NK-92 (cell line): ENCODE data around the gene COL16A1.

Experiments
- DNase-seq: peaks from one replicate; lab custom pipeline; 2025; ENCODE audit not compliant: unreplicated experiment; lab: John Stamatoyannopoulos, UW

Gene COL16A1

DNA sequence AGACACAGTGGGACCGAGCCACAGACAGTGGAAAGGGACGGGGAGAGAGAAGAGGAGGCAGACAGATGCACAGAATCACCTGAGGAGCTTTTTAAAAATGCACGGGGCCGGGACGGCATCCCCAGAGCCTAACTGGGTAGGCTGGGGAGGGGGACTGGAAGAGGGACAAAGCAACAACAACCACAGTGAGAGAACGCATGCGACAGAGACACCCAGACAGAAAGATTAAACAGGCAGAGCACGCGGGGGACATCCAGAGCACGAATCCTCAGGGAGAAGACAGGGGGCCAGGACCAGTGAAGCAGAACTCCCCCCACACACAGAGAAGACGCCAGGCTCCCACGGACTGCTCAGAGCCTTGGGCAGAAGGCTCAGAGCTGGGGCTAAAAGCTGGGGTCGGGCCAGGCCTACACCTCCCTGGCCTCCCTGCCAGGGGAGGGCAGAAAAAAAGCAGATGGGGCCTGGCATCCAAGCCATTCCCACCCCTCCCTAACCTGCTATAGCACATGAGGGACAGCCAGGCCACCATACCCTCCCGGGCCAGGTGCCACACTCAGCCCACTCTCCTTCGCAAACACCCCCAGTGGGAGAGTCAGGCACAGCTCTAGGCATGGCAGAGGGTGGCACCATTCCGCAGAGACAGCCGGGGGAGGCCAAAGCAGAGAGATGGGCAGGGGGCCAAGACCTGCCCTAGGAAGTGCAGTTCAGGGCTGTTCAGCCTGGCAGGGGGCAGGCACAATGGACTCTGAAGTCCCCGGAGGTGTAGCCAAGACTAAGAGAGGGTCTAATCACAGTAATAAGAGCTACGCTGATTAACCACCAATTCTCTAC lies 29.8 kb upstream of the COL16A1 start:
- no peak for DNase-seq

DNA sequence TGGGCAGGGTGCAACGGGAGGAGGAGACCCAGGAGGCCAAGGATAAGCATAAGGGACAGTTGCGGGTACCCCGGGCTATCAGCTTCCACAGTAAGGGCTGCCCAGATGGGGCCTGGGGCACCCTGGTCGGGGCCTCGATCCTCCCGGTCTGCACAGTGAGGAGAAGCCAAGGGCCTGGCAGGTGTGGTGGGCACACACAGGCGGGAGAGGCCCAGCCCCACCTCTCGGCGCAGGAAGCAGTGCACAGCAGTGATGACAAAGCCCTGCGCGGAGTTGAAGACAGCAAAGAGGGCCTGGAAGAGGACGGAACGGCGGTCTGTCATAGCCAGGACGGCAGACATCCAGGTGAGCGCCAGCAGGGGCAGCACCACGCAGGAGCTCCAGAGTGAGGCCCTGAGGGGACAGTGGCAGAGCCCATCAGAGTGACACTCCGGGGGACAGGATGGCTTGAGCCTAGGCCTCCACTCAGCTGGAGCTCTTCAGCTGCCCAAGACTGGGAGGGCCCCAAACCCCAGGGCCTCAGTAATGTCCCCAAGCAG lies 29.0 kb upstream of the COL16A1 start:
- no peak for DNase-seq

DNA sequence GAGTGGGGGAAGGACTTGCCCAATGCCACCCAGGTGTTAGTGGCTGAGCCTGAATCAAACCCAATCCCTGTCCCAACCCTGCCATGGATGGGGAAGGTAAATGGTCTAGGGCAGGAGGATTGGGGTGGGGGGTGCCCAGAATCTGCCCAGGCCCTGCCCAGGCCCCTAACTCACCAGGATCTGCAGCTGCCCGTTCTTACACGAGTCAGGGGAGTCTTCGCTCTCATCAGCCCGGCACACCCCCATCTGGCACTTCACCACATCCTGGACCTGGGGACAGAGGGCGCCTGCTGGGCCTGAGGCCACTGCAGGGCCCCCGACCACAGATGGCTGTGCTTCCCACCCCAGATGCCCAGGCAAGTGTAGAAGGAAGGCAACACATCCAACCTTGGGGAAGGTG lies 28.5 kb upstream of the COL16A1 start:
- DNase-seq = no peak

DNA sequence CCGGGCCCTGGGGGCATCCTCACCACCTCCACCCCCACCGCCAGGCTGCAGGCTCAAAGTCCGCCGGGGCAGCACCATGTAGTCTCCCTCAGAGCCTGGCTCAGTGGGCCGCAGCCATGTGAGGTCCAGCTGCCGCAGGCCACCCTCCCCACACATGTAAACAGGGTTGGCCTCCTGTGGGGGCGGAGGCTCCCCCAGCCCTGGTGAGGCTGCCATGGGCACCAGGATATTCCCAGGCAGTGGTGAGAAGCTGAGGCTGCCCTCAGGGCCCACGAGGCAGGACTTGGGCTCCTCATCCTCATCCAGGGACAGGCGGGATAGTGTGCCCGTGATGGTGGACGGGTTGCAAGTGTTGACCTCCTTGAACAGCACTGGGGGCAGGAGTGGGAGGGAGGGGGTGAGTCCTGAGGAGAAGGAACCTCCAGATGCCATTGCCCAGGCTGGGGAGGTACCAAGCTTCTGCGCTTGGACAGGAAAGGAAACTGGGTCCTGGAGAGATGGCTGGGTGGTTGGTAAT lies 27.3 kb upstream of the COL16A1 start:
- no peak for DNase-seq

DNA sequence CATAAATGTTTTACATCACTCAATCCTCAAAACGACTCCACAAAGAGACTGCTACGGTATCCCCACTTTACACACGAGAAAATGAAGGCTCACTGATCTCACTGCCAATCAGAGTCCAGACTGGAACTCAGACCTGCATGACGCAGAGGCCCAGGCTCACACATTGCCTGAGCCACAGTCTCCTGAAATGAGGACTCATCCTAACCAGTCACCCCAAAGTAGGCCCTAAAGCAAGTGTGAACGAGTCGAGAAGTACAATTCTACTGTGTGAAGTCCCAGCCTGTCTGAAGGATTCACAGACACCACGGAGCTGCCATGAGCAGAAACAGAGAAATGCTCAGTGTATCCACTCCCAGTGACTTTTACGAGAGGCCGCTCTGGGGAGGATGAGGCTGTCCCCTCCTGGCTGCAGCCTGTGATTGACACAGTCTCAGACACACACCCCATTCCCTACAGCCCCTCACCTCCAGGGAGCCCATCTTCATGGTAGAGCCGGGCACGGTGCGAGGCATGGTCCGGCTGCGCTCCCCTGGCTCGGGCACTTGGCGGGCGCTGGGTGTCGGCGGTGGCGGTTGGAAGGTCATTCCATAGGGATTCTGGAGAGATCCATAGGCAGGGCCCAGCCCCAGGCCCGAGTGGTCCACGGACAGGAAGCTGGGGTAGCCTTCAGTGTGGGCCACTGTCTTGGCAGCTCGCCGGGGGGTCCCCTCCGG lies 26.7 kb upstream of the COL16A1 start:
- DNase-seq = no peak

DNA sequence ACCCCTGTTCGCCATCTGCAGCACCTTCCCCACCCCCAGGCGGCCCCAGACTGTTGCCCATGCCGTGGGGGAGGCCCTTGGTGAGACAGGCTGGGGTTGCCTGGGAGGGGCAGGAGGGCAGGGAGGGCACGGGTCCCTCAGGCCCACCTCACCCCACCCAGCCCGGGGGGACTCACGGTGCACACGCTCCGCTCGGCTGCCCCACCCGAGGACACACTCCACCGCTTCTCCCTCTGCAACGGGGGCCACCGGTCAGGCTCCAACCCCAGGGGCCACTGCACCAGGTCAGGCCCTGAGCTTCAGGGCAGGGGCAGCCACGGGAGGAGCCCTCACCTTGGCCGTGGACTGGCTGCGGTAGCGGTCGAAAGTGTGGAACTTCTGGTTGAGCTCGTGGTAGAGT lies 24.0 kb upstream of the COL16A1 start:
- DNase-seq = no peak

DNA sequence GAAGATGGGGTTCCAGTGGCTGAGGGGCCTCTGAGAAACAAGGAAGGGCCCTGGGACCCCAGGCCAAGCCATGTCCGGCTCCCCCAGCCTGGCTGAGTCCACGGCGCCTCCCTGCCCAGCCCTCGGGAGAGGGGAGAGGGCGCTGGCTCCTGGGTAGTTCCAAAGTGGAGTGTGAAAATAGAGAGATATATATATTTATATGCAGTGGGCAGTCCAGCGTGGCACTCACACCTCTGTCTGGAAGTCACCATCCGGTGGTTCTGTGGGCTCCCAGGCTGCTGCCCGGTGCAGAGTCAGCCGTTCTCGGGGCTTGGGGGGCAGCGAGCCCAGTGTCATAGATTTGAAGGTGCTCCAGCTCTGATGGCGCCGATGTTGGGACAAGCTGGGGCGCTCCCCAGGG lies 23.4 kb upstream of the COL16A1 start:
- no peak for DNase-seq

DNA sequence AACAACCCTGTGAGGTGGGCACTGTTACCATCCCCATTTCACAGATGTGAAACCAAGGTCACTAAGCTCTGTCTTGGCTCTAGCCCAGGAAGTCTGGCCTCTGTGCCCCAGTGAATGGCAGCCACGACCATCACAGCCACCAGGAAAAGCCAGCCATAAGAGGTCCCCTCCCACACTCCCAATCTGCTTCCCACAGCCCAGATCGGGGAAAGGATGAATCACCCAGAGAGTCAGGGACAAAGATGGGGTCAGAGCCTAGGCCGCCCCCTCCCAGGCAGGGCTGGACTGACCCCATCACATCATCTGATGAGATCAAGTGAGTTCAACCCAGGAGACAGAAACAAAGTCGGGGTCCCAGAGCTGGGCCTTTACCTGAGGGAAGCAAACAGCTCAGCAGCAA lies 22.9 kb upstream of the COL16A1 start:
- no peak for DNase-seq

DNA sequence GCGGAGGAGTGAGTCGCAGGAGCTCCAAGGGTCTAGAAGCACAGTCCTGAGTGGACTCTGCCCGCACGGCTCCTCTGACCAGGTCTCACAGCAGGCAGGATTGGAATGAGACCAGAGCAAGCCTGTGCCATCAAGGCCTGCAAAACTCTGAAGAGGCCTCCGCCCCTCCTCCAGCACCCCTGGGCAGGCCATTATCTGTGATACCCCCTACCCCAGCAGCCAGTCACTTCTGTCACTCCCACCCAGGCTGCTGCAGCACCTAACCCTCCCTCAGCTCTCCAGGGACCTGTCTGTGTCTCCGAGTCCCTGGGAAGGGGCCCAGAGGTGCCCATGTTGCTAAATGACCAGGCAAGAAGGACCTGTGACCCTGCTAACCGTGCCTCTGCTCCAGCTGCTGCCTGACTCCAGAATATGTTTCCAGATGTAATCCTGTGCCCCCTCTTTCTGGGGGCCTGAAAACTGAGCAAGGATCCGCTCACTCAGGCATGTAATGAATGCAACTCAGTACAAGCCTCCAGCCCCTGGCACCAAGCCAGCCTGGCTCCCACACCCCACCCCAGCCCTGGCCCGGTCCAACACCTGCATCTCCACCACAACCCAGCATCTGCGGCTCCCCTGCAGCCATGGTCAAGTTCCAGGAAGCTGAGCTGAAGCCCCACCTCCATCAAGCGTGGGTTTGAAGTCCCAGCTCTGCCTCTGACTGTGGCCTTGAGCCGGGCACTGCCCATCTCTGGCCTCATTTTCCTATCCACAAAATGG lies 22.1 kb upstream of the COL16A1 start:
- no peak for DNase-seq

DNA sequence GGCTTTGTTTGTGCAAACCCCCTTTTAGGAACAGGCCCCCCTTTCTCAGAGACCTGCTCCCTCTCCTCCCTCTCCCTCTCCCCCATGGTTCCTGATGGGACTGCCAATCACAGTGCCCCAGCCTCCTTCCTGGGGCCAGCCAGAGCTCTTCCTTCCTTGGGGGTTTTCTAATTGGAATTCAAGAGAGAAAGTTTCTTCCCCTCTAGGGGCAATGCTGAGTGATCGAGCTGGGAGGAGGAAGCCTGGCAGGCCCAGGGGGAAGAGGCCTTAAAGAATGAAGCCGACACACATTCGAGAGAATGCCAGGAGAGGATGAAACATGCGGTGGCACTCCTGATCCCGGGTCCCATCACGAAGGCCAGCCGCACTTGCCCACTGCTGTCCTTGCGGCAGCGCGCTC lies 21.3 kb upstream of the COL16A1 start:
- no peak for DNase-seq

DNA sequence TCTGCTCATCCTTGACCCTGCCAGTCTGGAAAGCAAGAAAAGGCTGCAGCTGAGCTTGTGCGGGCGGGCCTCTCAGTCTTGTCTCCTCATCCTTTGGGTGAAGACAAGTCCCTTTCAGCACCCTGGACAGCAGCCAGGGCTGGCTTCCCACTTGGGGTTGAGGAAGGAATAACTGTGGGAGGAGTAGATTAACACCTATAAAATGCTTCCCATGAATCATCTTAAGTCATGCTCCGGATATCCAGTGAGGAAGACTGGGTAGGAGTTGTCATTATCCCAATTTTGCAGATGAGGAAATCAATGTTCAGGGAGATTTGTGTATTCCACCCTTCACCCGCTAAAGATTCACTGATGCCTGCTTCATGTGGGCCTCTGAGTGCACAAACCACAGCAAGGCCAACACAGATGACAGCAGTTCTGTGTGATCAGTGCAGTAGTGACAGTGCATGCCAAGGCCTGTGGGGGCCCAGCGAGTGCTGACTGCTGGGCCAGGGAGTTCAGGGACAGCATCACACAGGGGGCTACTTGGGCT lies 20.1 kb upstream of the COL16A1 start:
- DNase-seq = no peak

DNA sequence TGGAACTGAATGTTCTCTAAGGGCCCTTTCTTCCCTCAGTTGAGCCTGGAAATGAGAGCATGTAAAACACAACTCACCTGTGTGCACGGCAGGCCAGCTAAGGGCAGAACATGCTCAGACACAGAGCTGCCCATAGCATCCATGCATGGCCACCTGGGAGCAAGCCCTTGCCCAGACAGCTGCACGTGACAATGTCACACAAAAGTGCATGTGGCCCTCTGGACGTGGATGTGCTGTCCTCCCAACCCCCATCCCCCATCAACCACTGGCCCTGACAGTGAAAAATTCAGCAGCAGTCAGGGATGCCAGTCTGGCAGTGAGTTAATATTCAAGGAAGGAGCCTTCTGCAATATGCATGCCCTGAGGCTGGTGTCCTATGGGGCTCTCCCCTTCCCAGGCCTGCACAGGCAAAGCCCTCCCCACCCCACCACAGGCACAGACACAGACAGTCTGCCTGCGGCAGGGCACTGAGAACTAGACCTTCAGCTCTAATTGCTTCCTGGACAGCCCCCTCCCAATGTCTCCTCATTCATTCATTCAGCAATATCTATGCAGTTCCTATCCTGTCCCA lies 14.6 kb upstream of the COL16A1 start:
- no peak for DNase-seq

DNA sequence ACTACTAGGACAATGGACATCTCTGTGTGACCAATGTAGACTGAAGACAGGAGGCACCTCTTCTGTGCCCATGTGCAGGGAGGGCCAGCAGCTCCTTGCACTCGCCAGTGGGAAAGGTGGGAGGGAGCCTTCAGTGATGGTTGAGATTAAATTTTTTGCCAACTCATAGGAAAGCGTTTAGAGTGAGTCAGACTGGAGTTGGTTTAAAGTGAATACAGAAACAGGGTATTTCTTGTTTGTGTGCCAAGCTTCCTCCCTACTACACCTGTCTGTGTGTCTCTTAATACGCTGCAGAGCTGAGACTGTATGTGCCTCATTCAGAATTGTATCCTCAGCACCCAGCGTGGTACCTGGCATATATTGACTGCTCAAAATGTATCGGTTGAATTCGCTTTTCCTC lies 13.5 kb upstream of the COL16A1 start:
- DNase-seq = no peak

DNA sequence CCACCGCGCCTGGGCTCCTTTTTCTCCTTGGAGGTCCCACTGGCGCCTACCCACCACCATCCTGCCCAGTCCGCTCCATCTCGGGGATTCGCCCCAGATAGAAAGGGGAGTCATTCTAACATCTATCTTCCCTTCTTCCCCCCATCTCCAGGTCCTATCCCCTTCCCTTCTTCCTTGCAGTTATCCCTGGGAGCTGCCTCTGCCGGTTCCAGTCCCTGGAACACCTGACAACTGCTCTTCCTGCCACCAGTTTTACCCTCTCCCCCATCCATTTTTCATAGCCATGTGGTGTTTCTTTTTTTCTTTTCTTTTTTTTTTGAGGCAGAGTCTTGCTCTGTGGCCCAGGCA lies 12.0 kb upstream of the COL16A1 start:
- no peak for DNase-seq

DNA sequence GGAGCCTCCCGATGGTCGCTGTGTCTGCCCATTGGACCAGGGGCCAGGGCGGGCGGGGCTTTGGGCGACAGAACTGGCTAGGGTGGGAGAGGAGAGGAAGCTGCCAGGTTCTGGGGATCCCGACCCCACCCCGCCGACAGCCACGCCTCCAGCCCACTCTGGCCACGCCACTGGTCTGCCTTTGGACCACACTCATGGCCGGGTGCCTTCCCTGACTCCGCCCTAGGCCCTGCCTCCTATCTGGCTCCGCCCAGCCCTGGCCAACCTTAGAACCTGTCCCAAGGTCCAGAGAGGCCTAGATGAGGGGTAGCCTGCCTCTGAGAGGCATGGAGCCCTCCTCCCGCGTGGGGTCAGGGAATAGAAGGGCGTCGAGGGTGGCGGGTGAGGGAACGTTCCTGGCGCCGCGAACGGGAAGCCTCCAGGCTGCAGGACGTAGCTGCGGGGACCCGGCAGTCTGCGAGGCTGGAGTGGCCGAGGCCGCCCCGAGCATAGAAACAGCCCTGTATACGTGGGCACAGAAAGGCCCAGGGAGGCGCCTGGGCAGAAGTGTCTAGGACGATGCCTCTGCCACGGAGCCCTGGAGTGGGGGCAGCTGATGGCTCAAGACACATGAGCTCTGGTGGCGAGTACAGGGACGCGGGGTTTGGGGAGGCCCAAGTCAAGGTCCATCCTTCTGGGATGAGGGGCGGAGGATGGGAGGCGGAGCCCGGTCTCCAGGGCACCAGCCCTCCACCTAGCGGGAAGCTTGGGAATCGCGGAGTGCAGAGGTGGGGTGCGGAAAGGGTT lies 11.5 kb upstream of the COL16A1 start:
- DNase-seq = no peak

DNA sequence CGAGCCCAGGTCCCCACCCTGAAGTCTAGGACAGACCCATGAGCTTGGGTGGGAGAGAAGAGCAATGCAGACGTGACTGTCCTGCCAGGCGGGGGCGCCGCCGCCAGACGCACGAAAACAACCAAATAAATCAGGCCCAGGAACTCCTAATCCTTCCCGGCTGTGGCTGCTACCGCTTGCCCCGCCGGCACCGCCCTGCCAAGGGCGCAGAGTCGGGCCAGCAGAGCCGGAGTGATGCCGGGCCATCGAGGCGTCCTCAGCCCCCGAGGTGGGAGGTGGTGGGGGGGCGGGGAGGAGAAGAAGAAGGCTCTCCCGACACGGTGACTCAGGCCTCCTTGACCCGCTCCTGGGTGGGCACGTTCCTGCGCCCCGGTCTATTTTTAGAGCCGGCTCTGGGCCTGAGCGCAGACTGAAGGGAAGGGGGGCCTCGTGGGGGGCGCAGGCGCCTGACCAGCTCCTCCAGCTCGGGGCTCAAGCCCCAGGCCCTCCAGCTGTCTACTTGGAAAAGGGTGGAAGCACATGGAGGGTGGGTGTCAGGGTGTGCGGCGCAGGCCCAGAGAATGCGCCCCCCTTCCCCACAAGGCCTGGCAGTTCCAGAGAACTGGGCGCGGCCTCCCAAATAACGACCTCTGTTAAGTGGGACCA lies 10.7 kb upstream of the COL16A1 start:
- DNase-seq = no peak

DNA sequence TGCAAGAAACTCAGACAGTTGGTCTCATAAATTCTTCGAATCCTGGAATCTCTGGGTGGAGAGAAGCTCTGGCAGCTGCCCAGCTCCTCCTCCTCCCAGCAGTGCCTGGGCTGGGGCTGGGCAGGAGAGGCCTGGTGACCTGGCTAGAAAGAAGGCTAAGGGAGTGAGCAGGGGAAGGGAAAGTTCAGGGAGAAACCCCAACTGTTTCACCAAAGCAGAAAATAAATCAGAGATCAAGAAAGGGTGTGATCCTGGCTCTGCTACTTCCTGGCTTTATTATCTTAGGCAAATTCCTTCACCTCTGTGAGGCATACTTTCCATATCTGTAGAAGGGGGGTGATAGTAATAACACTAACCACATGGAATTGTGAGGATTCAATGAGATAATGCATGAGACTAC lies 8.8 kb upstream of the COL16A1 start:
- DNase-seq = no peak

DNA sequence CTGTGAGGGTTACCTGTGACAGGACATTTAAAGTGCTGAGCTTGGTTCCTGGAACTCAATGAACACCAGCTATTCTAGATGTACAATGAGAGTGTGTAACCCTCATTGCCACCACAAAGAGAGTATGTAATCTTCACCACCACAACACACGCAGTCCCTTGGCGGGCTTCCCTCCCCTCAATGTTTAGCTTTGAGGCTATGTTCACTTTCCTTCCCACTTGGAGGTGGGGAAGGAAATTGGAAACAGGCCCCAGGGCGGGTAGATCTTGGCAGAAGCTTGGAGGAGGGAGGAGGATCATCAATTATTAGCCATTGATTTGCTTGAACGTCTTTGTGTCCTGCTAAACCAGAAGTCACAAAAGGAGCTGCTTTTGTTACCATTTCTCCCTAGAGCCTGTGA lies 8.3 kb upstream of the COL16A1 start:
- DNase-seq = no peak

DNA sequence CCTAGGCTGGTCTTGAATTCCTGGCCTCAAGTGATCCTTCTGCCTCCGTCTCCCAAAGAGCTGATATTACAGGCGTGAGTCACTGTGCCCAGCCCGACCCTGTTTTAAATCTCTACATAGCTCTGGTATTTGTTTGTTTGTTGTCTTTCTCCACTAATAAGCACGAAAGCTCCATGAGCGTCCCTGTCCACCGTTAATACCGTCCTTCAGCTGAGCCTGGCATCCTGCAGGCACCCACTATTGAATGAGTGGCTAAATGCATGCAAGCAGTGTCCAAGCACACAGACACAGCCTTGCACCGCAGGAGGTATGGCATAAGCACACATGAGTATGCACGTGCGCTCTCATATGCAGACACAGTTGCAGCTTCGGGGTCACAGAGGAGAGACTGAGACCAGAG lies 4.5 kb upstream of the COL16A1 start:
- no peak for DNase-seq

DNA sequence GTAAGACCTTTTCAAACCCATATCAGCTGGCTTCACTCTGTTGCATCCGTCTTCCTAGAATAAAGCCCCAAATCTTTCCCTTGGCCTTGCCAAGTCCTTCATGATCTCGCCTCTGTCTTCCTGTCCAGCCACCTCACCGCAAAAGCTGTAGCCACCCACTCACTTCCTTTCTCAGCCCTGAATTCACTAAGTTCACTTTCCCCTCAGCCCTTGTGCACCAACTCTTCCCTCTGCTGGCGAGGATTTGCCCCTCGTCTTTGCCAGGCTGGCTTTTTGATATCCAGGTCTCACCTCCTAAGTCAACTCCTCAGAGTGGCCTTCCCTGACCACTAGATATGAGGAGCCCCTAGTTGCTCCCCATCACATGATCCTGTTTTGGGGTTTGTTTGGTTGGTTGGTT lies 3.9 kb upstream of the COL16A1 start:
- DNase-seq = no peak
